Measurements from ENCODE around the gene ZCCHC17.

ZCCHC17 gene

DNA sequence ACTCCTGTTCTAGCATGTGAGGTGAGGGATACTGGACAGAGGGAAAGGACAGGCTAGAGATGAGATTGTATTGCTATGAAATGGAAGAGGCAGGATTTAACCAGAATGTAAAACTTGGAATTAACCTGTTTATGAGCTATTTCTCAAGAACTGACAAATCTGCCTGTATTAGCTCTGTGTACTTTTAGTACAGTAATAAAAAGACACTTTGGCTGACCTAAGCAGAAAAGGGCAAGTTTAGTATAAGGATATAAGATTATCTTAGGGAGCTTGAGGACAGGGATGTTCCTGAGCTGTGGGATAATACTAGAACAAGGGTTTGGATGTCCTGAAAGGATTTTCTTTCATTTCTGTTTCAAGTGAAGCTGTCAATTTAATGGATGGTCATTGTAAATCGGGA, 11.2 kb downstream of the ZCCHC17 start:
- no peak for DNase-seq

DNA sequence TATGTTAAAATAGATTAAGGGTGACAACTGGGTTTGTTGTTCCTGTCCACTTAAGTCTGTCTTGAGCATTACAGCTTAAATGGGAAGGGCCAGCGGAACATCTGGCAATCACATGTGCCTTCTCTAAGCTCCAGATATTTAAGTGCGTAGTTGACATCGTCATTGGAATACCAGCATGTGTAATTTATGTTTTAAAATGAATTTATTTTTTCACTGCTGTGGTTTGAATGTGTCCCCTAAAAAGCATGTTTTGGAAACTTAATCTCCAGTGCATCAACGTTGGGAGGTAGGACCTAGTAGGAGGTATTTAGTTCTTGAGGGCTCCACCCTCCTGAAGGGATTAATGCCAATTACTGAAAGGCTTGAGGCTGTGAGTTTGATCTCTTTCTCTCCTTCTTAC, 13.4 kb downstream of the ZCCHC17 start:
- DNase-seq, result no peak

DNA sequence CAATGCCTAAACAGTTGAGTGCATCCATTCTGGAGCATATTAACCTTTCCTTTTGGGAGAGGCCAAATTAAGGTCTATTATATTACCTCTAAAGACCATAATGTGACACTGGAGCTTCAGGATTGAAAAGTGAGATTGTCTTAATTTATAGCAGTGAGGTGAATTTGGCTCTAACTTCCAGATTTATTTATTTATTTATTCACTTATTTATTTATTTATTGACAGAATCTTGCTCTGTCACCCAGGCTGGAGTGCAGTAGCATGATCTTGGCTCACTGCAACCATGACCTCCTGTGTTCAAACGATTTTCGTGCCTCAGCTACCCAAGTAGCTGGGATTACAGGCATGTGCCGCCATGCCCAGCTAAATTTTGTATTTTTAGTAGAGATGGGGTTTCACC, 19.1 kb downstream of the ZCCHC17 start:
- no peak for DNase-seq

DNA sequence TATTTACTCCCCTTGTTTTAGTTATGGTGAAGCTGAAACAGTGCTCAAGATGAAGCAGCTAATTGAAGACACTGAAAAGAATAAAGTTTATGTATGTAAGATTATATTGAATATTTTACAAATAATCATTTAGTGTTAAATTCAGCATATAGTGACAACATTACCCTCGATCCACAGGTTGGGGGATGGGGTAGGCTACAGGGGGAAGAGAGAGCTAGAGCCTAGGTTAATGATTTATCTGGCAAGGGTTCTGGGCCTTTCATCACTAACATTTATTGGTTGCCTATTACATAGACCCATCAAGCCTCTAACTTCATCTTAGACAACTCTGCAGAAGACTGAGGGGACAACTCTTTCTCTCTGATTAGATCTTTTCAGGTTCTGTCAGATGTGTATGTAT, 21.3 kb downstream of the ZCCHC17 start:
- no peak for DNase-seq

DNA sequence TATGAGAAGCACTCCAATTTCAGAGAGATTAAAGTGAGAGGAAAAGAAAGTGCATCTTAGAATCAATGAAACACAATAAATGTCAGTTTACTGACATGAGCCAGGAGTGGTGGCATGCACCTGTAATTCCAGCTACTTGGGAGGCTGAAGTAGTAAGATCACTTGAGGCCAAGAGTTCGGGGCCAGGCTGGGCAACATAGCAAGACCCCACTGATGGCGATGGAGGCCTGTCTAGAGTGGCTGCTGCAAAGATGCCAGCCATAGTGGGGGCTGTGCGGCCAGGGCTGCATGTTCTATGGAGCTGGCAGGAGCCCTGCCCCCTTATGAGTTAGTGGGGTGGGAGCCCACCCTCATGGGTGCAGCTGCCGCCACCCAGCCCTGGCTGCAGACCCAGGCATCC, 27.3 kb downstream of the ZCCHC17 start:
- no peak for DNase-seq

DNA sequence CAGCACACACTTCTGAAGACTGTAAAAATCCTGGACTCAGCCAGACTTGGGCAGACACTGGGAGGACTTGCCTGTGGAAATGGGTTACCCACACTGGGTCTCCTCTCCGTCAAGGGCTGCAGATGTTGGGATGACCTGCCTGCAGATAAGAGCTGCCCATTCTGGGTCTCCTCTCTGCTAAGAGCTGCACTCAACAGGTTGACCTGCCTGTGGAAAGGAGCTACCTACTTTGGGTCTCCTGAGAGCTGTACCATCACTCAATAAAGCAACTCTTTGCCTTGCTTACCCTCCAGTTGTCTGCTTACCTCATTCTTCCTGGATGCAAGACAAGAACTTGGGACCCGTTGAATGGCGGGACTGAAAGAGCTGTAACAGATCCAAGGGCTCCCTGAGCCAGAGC, 28.2 kb downstream of the ZCCHC17 start:
- DNase-seq, result no peak

DNA sequence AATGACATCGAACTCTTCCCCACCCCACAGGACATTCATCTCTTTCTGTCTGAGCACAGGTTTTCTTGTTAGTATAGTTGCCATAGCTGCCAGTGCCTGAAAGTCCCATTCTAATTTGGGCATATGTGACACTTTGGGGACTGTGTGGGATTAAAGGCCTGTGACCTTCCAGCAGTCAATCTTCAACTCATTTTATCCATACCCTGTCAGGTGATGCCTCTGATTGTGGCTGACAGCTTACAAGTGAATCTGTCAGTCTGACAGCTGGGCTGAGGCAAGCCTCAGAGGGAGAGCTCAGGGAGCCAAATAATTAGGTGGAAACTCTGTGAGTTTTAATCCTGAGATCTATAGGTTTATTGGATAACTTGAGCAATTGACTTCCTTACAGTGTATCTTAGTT, 29.6 kb downstream of the ZCCHC17 start:
- DNase-seq, result no peak

DNA sequence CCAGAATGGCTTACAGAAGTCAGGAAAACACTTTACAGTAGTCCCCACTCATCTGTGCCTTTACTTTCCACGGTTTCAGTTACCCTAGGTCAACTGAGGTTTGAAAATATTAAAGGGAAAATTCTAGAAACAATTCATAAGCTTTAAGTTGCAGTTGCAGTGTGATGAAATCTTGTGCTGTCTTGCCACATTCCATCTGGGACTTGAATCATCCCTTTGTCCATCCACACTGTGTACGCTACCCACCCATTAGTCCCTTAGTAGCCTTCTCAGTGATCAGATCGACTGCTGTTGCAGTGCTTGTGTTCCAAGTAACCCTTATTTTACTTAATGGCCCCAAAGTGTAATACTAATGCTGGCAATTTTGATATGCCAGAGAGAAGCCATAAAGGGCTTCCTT, 30.5 kb downstream of the ZCCHC17 start:
- no peak for DNase-seq

DNA sequence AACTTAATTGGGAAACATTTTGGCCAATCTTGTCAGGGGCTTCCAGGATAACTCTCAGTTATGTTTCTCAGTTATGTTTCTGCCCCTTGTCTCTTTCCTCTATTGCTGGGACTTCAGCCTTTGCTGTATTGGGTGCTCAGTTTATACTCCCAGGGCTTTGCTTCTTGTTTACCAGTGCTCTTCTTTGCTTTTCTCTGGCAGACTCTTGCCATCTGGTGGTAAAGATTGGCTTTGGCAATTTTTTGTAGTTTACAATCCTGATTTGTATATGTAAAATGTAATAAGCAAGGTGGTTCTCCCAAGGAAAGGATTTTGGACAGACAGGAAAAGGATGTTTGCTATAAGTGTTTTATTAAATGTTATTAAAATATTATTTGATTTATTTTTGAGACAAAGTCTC, 38.2 kb downstream of the ZCCHC17 start:
- peak; percentile 72 for DNase-seq

DNA sequence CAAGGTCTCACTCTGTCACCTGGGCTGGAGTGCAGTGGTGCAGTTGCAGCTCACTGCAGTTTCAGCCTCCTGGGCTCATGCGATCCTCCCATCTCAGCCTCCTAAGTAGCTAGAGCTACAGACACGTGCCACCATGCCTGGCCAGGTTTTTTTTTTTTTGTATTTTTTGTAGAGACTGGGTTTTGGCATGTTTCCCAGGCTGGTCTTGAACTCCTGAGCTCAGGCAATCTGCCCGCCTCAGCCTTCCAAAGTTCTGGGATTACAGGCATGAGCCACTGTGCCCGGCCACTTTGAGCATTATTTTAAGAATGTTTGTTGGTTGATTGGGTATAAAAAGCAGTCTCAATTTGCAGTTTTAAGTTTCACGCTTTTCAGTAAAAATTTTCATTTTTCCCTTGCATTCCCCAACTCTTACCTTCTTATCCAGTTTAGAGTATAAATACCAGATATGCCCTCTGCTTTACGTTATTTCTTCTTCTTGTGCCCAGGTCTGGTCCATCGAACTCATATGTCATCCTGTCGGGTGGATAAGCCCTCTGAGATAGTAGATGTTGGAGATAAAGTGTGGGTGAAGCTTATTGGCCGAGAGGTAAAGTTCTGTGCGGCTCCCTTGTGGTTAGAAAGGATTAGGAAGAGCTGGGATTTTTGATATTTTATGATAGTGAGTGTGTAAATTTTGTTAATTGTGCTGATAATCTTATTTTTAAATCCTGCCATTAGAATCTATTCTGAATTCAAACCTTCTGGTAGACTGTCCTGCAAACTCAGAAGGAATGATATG, 40.0 kb downstream of the ZCCHC17 start:
- no peak for DNase-seq

DNA sequence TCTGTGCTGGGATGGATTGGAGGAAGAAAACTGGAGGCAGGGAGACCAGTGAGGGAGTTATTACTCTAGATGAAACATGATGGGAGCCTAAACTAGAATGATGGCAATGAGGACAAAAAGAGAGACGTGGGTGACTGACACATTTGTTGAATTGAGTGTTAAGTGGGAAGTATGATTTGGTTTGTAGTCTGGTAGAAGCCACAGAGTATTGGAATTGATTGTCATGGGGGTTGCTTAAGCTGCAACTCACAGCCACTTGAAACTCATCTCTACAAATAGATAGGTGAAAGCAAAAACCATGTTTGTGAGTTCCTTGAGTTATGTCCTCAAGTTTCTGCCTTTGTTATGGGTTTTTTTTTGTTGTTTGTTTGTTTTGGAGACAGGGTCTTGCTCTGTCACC, 47.7 kb downstream of the ZCCHC17 start:
- no peak for DNase-seq

DNA sequence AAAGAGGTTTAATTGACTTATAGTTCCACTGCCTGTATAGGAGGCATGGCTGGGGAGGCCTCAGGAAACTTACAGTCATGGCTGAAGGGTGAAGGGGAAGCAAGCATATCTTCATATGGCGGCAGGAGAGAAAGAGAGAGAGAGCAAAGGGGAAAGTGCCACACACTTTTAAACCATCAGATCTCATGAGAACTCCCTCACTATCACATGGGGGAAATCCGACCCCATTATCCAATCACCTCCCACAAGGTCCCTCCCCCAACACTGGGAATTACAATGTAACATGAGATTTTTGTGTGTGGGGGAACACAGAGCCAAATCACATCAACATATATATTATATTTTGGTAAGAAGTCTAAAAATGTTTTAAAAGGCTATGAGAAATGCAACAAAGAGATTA, 48.8 kb downstream of the ZCCHC17 start:
- peak; percentile 18 for DNase-seq

DNA sequence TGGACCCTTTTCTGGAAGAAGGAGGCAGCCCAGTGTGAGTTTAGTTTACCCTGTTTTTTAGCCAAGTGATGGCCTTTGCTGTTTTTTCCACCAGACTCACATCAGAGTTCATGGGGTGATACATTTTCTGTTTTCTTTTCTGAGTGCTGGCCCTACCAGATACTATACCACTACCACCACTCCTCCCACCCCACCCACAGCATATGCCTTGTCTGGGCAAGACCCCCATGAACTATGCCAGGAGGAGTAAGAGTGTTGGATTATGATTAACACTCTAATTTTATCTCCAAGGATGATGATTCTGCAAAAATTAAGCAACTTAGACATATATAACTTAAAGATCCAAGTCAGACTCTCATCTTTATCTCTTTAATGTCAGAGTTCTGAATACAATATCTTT, 50.0 kb downstream of the ZCCHC17 start:
- DNase-seq, result peak; percentile 87

DNA sequence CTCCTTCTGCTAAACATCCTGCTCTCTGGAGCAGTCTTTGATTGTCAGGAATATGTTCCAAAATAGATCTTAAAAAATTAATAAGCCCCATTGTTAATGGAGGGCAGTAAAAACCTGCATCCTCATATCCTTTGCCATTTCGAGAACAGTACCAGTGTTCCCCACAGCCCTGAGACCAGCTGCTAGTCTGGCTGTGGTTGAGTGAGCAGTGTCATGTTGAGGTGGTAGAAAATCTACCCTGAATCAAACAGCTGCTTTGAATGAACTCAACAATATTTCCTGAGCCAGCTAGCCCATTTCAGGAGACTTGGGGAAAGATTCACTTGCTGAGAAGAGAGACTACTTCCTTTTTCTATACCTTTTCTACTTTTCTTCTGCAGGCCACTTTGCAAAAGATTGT, 51.6 kb downstream of the ZCCHC17 start:
- no peak for DNase-seq

DNA sequence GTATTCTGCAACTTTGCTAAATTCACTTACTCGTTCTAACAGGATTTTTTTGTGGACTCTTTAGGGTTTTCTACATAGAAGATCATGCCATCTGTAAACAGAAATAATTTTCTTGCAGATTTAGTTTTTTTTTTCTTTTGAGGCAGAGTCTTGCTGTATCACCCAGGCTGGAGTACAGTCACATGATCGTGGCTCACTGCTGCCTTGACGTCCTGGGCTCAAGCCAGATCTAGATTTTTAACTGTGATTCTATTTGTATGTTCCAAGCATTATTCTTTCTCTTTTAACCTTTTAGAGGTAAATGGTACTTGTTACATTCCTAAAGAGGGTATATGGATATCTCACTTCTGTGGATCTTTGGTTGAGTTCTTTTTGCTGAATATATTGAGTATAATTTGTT, 57.5 kb downstream of the ZCCHC17 start:
- DNase-seq, result peak; percentile 48

DNA sequence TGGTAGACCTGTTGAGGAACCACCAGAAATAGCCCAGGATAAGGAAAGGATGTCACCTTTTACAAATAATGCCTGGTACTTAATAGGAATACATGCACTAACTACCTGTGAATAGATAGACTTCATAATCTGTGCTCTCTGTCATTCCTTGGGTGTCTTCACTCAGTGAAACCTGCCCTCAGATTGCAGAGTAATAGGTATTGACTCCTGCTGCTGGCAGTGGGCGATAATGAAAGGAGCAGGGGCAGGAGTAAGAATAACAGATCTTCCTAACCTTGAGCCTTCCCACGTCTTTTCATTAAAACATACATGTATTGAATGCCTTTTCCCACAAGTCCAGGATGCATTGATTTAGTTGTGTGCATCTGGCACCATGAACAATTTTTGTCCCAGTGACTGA, 59.6 kb downstream of the ZCCHC17 start:
- DNase-seq, result no peak

DNA sequence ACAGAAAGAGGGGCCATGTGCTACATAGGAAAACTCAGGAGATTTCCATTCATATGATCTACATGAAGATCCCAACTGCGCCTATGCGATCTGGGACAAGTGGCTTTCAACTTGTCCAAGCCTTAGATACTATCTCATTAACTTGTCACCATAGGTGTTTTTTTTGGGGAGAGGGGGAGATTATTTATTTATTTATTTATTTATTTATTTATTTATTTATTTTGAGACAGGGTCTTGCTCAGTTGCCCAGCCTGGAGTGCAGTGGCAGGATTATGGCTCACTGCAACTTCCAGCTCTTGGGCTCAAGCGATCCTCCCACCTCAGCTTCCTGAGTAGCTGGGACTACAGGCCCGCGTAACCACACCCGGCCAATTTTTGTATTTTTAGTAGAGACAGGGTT, 64.8 kb downstream of the ZCCHC17 start:
- no peak for DNase-seq

DNA sequence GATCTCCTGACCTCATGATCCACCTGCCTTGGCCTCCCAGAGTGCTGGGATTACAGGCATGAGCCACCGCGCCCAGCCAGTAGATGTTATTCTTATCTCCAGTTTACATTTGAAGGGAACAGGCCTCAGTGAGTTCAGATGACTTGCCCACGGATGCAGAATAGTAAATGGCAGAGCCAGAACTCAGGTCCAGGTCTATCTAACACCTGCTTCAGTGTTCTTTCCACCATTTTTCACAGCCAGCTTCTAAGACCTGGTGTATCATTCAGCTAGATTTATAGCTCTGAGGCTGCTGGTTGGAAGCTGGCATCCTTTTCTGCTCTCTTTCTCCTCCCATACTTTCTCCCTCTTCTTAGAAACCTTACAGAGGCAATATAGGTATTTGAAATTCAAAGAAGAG, 65.2 kb downstream of the ZCCHC17 start:
- no peak for DNase-seq

DNA sequence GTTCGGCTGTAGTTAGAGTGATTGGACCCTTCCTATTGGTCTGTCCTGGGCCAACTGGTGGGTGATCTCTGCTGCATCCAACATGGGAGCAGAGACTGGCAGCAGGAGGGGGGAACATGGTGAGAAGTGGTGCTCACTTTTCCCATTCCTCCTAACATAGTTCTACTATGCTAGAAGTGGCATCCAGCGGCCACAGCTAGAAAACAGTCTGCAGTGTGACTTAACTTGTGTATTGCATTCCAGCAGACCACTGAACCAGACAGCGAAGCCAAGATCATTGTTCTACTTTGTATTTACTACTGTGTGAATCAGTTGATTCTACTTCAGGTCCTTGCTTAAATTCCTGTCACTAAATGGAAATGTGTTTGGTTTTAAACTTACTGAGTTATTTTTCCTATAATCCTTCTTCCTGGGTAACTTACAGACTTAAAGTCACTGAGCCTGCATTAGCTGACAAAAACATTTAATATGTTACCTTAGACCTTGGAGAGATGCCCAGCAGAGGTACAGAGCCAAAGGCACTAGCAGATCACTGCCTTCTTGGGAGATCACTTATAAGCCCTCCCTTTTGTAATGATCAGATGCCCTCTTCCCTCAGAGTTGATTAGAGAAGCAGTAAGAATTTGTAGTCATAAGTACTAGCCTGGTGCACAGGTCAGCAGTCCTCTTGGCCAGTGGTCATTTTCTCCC, 67.9 kb downstream of the ZCCHC17 start:
- DNase-seq, result no peak

DNA sequence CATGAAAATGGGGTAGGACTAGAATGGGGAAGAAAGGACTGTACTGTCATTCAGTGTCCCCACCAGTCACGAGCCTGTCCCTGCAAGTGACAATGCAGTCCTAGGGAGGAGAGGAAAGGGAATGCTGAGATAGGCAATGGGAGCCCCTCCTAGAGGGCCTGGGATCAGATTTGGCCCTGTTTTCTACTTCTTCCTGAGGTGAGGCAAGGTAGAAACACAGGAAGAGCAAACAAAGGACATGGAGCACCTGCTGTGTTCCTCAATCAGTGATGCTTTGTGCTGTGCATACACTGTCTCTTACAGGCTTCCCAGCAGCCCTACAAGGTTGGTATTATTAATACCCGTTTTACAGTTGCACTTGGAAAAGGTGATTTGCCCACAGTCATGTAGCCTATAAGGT, 70.0 kb downstream of the ZCCHC17 start:
- DNase-seq, result no peak

DNA sequence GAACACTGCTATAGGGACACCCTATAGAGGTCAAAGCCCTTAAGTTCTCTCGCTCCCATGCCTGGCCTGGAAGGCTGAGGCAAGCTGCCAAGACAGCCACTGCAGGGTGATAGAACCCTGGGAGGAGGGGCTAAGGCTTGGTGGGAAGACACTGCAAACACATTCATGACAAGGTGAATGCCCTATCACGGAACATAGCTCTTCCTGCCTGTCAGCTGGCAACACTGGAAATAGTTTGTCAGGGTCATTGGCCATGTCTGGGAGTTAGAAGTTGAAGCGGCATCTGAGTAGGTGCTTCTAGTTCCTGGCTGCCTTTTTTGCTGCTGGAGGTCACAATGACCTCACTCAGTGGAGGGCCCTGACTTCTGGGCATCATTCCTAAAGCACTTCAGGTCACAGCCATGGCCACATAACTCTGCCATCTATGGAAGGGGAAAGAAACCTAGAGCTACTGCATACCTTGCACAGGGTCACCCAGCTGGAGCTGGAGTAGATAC, 71.8 kb downstream of the ZCCHC17 start:
- peak; percentile 52 for DNase-seq

DNA sequence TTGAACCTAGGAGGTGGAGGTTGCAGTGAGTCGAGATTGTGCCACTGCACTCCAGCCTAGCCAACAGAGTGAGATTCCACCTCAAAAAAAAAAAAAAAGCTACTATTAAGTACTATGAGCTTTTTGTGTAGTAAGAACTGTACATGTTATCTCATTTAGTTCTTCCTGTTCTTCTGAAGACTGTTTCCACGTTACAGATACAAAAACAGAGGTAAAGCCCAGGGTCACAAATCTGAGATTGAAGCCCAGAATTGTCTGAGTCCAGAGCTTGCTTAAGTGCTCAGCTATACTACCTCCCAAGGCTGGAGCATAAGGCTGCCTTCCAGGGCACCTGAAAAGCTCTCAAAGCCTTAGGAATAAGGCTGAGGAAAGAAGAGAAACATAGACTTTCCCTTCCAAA, 73.2 kb downstream of the ZCCHC17 start:
- DNase-seq, result no peak

DNA sequence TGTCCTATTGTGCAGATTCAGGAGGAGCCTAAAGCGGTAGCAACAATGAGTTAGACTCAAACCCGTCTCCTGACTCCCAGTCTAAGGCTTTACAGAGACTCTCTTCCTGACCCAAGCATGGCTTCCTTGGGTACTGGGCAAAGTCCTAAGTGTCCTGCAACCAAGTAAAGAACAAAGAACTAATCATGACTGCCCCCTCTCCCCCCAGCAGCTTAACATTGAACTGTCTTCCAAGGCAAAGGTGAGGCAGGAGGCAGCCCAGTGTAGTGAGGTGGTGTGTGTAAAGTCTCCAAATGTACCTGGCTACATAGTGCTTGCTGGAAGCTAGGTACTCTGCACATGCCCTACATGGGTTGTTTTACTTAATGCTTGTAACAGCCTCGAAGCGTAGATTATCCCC, 73.7 kb downstream of the ZCCHC17 start:
- DNase-seq, result no peak

DNA sequence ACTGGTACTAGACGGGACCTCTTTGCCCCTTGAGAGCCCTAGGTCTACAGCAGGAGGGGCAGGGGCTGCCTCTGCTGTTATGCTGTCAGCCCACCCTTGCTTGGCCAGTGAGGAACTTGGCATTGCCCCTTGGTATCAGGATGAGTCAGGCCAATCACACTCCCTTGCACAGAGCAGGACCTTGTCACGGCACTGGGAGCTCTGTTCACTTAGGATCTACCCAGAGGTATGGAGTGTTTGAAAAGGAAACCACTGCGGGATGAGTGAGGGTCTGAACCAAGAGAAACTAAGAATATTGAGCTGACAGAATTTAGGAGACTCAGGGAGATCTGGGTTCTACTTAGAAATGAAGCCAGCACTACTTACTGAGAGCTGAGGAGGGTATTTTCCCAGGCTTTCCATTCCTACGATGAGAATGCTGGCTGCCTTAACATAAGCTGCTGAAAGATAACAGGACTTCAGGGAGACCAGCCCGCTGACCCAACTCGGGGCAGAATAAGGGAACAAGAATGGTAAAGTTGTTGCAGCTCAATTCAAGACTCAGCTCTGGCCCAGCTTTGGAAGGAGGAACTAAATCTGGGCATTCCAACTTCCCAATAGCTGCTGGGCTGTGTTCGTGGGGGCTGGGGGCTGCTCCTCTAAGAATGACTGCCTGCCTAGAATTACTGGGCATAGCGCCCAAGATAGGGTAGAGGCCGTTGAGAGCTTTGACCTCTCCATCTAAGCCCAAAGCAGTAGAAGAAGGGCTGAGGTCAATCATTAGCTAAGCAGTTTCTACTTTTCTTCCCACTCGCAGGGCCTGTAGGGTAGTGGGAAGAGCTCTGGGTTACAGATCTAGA, 74.5 kb downstream of the ZCCHC17 start:
- DNase-seq, result no peak

All from hematopoietic multipotent progenitor cell treated with erythropoietin and hydrocortisone succinate and interleukin-3 and kit ligand, for 4 days (in vitro differentiated cells).